SJSA1 (cell line): ENCODE measurements around the gene PTP4A1. TPM values are rescaled to one million over a fixed set of nuclear protein-coding genes. Genes with fewer than 3 reads are reported as not detected.

Experiments
- DNase-seq, 2 experiments: peaks; one replicate each; pipeline ENCODE4 v3.0.0-alpha.2; 2015 to 2020; ENCODE audit warnings: low spot score in 2 of 2, low read depth in 1 of 2
- H3K27ac ChIP-seq: fragments of 250-450 bp; sonication (Bioruptor Pico); 2 replicates; pipeline ENCODE4 v1.5.1; 2020; ENCODE audit warnings: mild to moderate bottlenecking, moderate library complexity
- H3K27me3 ChIP-seq: fragments of 250-450 bp; sonication (Bioruptor Pico); replicated peaks from 2 replicates; pipeline ENCODE4 v1.5.1; 2020; ENCODE audit warnings: mild to moderate bottlenecking, moderate library complexity
- H3K36me3 ChIP-seq: fragments of 250-450 bp; sonication (Bioruptor Pico); 2 replicates; pipeline ENCODE4 v1.5.1; 2020; ENCODE audit warnings: mild to moderate bottlenecking
- H3K4me1 ChIP-seq: fragments of 250-450 bp; sonication (Bioruptor Pico); replicated peaks from 2 replicates; pipeline ENCODE4 v1.6.1; 2021; ENCODE audit warnings: mild to moderate bottlenecking
- H3K4me3 ChIP-seq: fragments of 250-450 bp; sonication (Bioruptor Pico); 2 replicates; pipeline ENCODE4 v1.5.1; 2020; ENCODE audit warnings: mild to moderate bottlenecking
- H3K9me3 ChIP-seq: fragments of 250-450 bp; sonication (Bioruptor Pico); replicated peaks from 2 replicates; pipeline ENCODE4 v1.5.1; 2020; ENCODE audit warnings: mild to moderate bottlenecking
- total RNA-seq: library from RNA; depleted of rRNA; stranded (reverse); fragments of >200 nt; shearing (Covaris generic); gene quantifications from 2 replicates; pipeline ENCODE4 v1.2.3, GENCODE V29; 2014; rRNA removed

Gene PTP4A1
- total RNA-seq, 1 experiment from 2014 or later: 15.7 TPM

GRCh38 chr6:63611560-63611959 is 39.3 kb downstream of the PTP4A1 start:
- Histone ChIP-seq H3K27me3 (no peaks in the 10 kb centered on the region), H3K4me3 (no peak overlapping the region), H3K36me3 (no peaks in the 10 kb centered on the region), H3K27ac (no peak overlapping the region), H3K4me1 (no peaks in the 10 kb centered on the region), H3K9me3 (no peaks in the 10 kb centered on the region)
- no peak for DNase-seq

GRCh38 chr6:63615590-63615989 is 43.3 kb downstream of the PTP4A1 start:
- DNase-seq: no peak
- Histone ChIP-seq H3K36me3 (no peaks in the 10 kb centered on the region), H3K4me1 (no peaks in the 10 kb centered on the region), H3K27ac (no peak overlapping the region), H3K4me3 (no peak overlapping the region), H3K27me3 (no peaks in the 10 kb centered on the region), H3K9me3 (no peaks in the 10 kb centered on the region)

Other genes starting within 250 kb of the PTP4A1 start
- 24.3 and 34.0 TPM in 2 replicates for gene PHF3, start 63.3 kb downstream of the PTP4A1 start, total RNA-seq